MCF 10A (cell line): ENCODE results near the gene OPALIN. TPM values are rescaled to one million over a fixed set of nuclear protein-coding genes. Genes with fewer than 3 reads are reported as not detected.

ENCODE experiments used
- BruUV-seq: library from RNA; stranded (reverse); fragments of 400-500 nt; replicated peaks from 2 replicates; lab custom pipeline; 2021; lab: Mats Ljungman, UMichigan
- CTCF ChIA-PET: fragments of 300-600 bp; sonication (Branson Sonifier 250); formaldehyde crosslinking; extraction: SDS; loops from one replicate; lab custom pipeline; 2021; ENCODE audit warnings: antibody characterized with exemption, inconsistent platforms; lab: Yijun Ruan, JAX
- POLR2A ChIA-PET: fragments of 300-600, 350-650 bp; sonication (Branson Sonifier 250); formaldehyde crosslinking; extraction: SDS; loops from one replicate; lab custom pipeline; 2020; ENCODE audit warnings: antibody characterized with exemption, inconsistent platforms; lab: Yijun Ruan, JAX
- DNase-seq: peaks from one replicate; pipeline ENCODE4 v3.0.0-alpha.2; 2018; ENCODE audit not compliant: unreplicated experiment
- H3K27ac Mint-ChIP-seq: one replicate; pipeline ENCODE4 v1.8.0; 2022; ENCODE audit warnings: mild to moderate bottlenecking, low read depth, mixed read lengths; ENCODE audit not compliant: unreplicated experiment
- H3K27me3 Mint-ChIP-seq: one replicate; pipeline ENCODE4 v1.8.0; 2022; ENCODE audit warnings: mixed read lengths; ENCODE audit not compliant: insufficient read depth, unreplicated experiment
- H3K36me3 Mint-ChIP-seq: one replicate; pipeline ENCODE4 v1.8.0; 2022; ENCODE audit warnings: mild to moderate bottlenecking, moderate library complexity, mixed read lengths; ENCODE audit not compliant: insufficient read depth, unreplicated experiment
- H3K4me1 Mint-ChIP-seq: one replicate; pipeline ENCODE4 v1.8.0; 2022; ENCODE audit warnings: mixed read lengths; ENCODE audit not compliant: insufficient read depth, unreplicated experiment
- H3K4me3 Mint-ChIP-seq: one replicate; pipeline ENCODE4 v1.8.0; 2022; ENCODE audit warnings: mild to moderate bottlenecking, moderate library complexity, mixed read lengths; ENCODE audit not compliant: unreplicated experiment
- H3K9me3 Mint-ChIP-seq: one replicate; pipeline ENCODE4 v1.8.0; 2022; ENCODE audit warnings: mixed read lengths; ENCODE audit not compliant: unreplicated experiment
- CTCF ChIP-seq: fragments of 200-600 bp; IDR thresholded peaks from one replicate; pipeline ENCODE4 v1.8.0; 2022; ENCODE audit warnings: antibody characterized with exemption, mild to moderate bottlenecking; ENCODE audit not compliant: unreplicated experiment
- intact Hi-C: fragments of 100-400 bp; cut with micrococcal nuclease; formaldehyde crosslinking; loops from 2 replicates; pipeline ENCODE4 v1.14.1; 2022
- total RNA-seq: library from RNA; stranded (reverse); gene quantifications from 2 replicates; pipeline ENCODE4 v1.2.3, GENCODE V29; 2022

OPALIN gene
- total RNA-seq, 1 experiment from 2014 or later = not detected

- ChIA-PET CTCF (interaction anchor here (1.1 to 3.4 kb wide), 4 partner anchors 17 to 88 kb away, joined by 3 to 15 read pairs (median 8); no protein-coding TSS in a partner anchor), POLR2A (interaction anchor here (1.7 kb wide), 1 partner anchor 9 kb away, joined by 6 read pairs; no protein-coding TSS in a partner anchor)
- no peak for TF ChIP-seq CTCF
- no peaks in the 10 kb centered on the region for H3K36me3 Mint-ChIP-seq
- no peaks in the 10 kb centered on the region for H3K4me1 Mint-ChIP-seq
- intact Hi-C loops = no loop called here
- no peak overlapping the region for H3K4me3 Mint-ChIP-seq
- H3K27me3 Mint-ChIP-seq = peaks cover 14% of the 10 kb centered on the region
- H3K27ac Mint-ChIP-seq = no peak overlapping the region
- no TSS peak for BruUV-seq
- H3K9me3 Mint-ChIP-seq = no peaks in the 10 kb centered on the region
- no peak for DNase-seq
Measured at GRCh38 chr10:96317067-96317833, 41.6 kb downstream of the OPALIN start.

GRCh38 chr10:96313344-96313743 is 45.5 kb downstream of the OPALIN start:
- ChIA-PET POLR2A (interaction anchor here (0.6 to 0.9 kb wide), 2 partner anchors 270 to 380 kb away, joined by 3 read pairs; no protein-coding TSS in a partner anchor), CTCF (interaction anchor here (0.5 to 1.4 kb wide), 2 partner anchors 20 to 138 kb away, joined by 3 to 5 read pairs; no protein-coding TSS in a partner anchor)
- Mint-ChIP-seq H3K27me3 (peaks cover 14% of the 10 kb centered on the region), H3K27ac (no peak overlapping the region), H3K9me3 (no peaks in the 10 kb centered on the region), H3K4me3 (no peak overlapping the region), H3K36me3 (no peaks in the 10 kb centered on the region), H3K4me1 (no peaks in the 10 kb centered on the region)
- no peak for DNase-seq
- intact Hi-C loops = no loop called here
- no peak for TF ChIP-seq CTCF
- no TSS peak for BruUV-seq

GRCh38 chr10:96311180-96311715 is 47.6 kb downstream of the OPALIN start:
- Mint-ChIP-seq H3K27ac (no peak overlapping the region), H3K4me1 (no peaks in the 10 kb centered on the region), H3K36me3 (no peaks in the 10 kb centered on the region), H3K27me3 (peaks cover 5% of the 10 kb centered on the region), H3K4me3 (no peak overlapping the region), H3K9me3 (no peaks in the 10 kb centered on the region)
- intact Hi-C loops = no loop called here
- no peak for DNase-seq
- TF ChIP-seq CTCF = no peak
- POLR2A ChIA-PET = no interaction called here
- BruUV-seq = no TSS peak
- CTCF ChIA-PET = no interaction called here

- ChIA-PET CTCF (interaction anchor here (0.6 to 1.5 kb wide), 3 partner anchors 28 to 385 kb away, joined by 3 to 4 read pairs (median 3); no protein-coding TSS in a partner anchor), POLR2A (no interaction called here)
- H3K4me1 Mint-ChIP-seq = no peaks in the 10 kb centered on the region
- intact Hi-C loops = no loop called here
- no peak overlapping the region for H3K27ac Mint-ChIP-seq
- no peak for TF ChIP-seq CTCF
- no peak for DNase-seq
- no TSS peak for BruUV-seq
- H3K27me3 Mint-ChIP-seq = peaks cover 10% of the 10 kb centered on the region
- H3K36me3 Mint-ChIP-seq = no peaks in the 10 kb centered on the region
- no peaks in the 10 kb centered on the region for H3K9me3 Mint-ChIP-seq
- no peak overlapping the region for H3K4me3 Mint-ChIP-seq
Measured at GRCh38 chr10:96310321-96310669, 48.5 kb downstream of the OPALIN start.
